Measurements from ENCODE around the gene AKAP9. TPM values are rescaled to one million over a fixed set of nuclear protein-coding genes. Genes with fewer than 3 reads are reported as not detected.

Gene AKAP9
- 39.3 and 248 TPM in 2 replicates for total RNA-seq (2011; cell fraction: chromatin; rRNA removed; ENCODE audit: low replicate concordance)
- 24.2 and 41.6 TPM in 2 replicates for total RNA-seq (2011; cell fraction: nucleolus; rRNA removed)
- total RNA-seq (2011; cell fraction: nucleoplasm; rRNA removed) = 70.0 and 117 TPM in 2 replicates
- total RNA-seq (2014; rRNA removed) = 37.6 and 47.1 TPM in 2 replicates
- 77.8 and 86.2 TPM in 2 replicates for total RNA-seq (2014; rRNA removed; fragmentation: Illumina TruSeq; extraction: Trizol)
- 73.8 and 80.9 TPM in 2 replicates for total RNA-seq (2015; rRNA removed; fragmentation: Illumina TruSeq; extraction: Trizol)
- 35.0 and 40.1 TPM in 2 replicates for total RNA-seq (2021)
- 33.9 and 46.3 TPM in 2 replicates for polyA plus RNA-seq (2011; rRNA removed)
- 5.1 and 10.2 TPM in 2 replicates for polyA plus RNA-seq (2011; cell fraction: cytosol; rRNA removed)
- polyA plus RNA-seq (2011; cell fraction: nucleus; rRNA removed) = 40.4 and 47.0 TPM in 2 replicates
- 22.3 and 29.2 TPM in 2 replicates for polyA plus RNA-seq (2012)
- polyA plus RNA-seq (2014; fragmentation: Illumina TruSeq; extraction: Trizol) = 31.6 and 36.1 TPM in 2 replicates
- polyA plus RNA-seq (2014; fragmentation: Nextera tagmentation; extraction: Ambion mirVana) = 10 to 100 TPM; 25.5 to 49.4 TPM
- 28.2 TPM in 2 replicates for polyA plus RNA-seq (2014; rRNA removed)
- polyA minus RNA-seq (2011; rRNA and poly(A)+ RNA removed) = 92.9 and 93.0 TPM in 2 replicates
- polyA minus RNA-seq (2011; cell fraction: cytosol; rRNA and poly(A)+ RNA removed) = 25.8 and 26.6 TPM in 2 replicates
- 71.4 and 126 TPM in 2 replicates for polyA minus RNA-seq (2011; cell fraction: nucleus; rRNA and poly(A)+ RNA removed)
- percentile 81 among the genes with signal in this experiment for Bru-seq, nascent RNA
- percentile 85 among the genes with signal in this experiment for BruChase-seq, experiment 1, labeled RNA remaining after a 2-hour chase
- BruChase-seq, experiment 2, labeled RNA remaining after a 6-hour chase = percentile 85 among the genes with signal in this experiment
- long read RNA-seq, experiment 1, transcript AKAP9-205 (7 exons, 1,356 nt) = major isoform, 5 of 83 reads
- long read RNA-seq, experiment 1, partial matches to known transcripts = 50 of 83 reads
- long read RNA-seq, experiment 1, other reads (novel, unspliced or antisense) = 27 of 83 reads
- long read RNA-seq, experiment 2, partial matches to known transcripts = 1 of 9 reads
- long read RNA-seq, experiment 2, other reads (novel, unspliced or antisense) = 8 of 9 reads
- long read RNA-seq, experiment 3, transcript AKAP9-205 (7 exons, 1,356 nt) = major isoform, 5 of 25 reads
- long read RNA-seq, experiment 3, partial matches to known transcripts = 16 of 25 reads
- long read RNA-seq, experiment 3, other reads (novel, unspliced or antisense) = 3 of 25 reads

- in situ Hi-C loops (cut with MboI) (no loop called here), intact Hi-C loops (cut with micrococcal nuclease) (loop anchor here (5.0 to 10.0 kb wide), 2 partner anchors 58 to 474 kb away; partner anchors contain the start of gene MTERF1)
- Histone ChIP-seq H3K27me3 (ENCODE audit: control insufficient read depth in 2 of 2, insufficient read depth in 2 of 2, low read length in 2 of 2) (no peaks in the 10 kb centered on the region), H3K4me2 (ENCODE audit: insufficient read depth, low read length) (peak within 1 kb of the TSS; percentile 86), H3K9me1 (ENCODE audit: control insufficient read depth, insufficient read depth, low read length) (no peaks in the 10 kb centered on the region), H3K36me3 (ENCODE audit: control insufficient read depth, insufficient read depth, low read length) (peaks cover 4% of the 10 kb centered on the region; the same call in 1 of the 3 replicates), H3K4me3 (peak within 1 kb of the TSS; percentile 87), H4K20me1 (replicated peaks; ENCODE audit: control insufficient read depth, insufficient read depth, low read length) (no peaks in the 10 kb centered on the region), H2AFZ (ENCODE audit: low read depth, low read length) (peak within 1 kb of the TSS; percentile 93), H3K9ac (ENCODE audit: insufficient read depth in 1 of 2, low read depth in 2 of 2, low read length in 2 of 2) (peak within 1 kb of the TSS; percentile 91 to 99), H3K4me1 (replicated peaks in 1 of 2; ENCODE audit: control insufficient read depth in 2 of 2, insufficient read depth in 2 of 2, low read length in 2 of 2) (peaks cover 2 to 5% of the 10 kb centered on the region in 2 experiments; a peak in 2 of 5 replicates), H3K79me2 (ENCODE audit: control insufficient read depth, insufficient read depth, low read length) (peaks cover 55% of the 10 kb centered on the region), H3K27ac (ENCODE audit: extremely low read depth, low read depth, low read length) (peak within 1 kb of the TSS; percentile 95), H3K9me3 (replicated peaks; ENCODE audit: control insufficient read depth, insufficient read depth, low read depth, low read length) (no peaks in the 10 kb centered on the region)
- 0% methylated on average over 43 of the region's 59 CpGs for WGBS (ENCODE audit: insufficient coverage, low coverage, missing lambda C conversion rate)
- FAIRE-seq = peak; percentile 46
- DNase-seq (ENCODE audit: extremely low read depth in 1 of 4, low spot score in 3 of 4) = peak; percentile 91 to 95 (median 91)
- ATAC-seq = peak; percentile 92
- ChIA-PET CTCF (ENCODE audit: low intra/inter-chr PET ratio) (interaction anchor here (0.9 kb wide), 1 partner anchor 60 kb away, joined by 3 read pairs; no protein-coding TSS in a partner anchor), POLR2A (interaction anchor here (0.6 to 5.4 kb wide), 11 partner anchors 9 to 305 kb away, joined by 3 to 37 read pairs (median 4); partner anchors contain the start of genes ANKIB1 and KRIT1)
- BruUV-seq (replicated peaks) = no TSS peak
- TF ChIP-seq NR2F6 (CRISPR knock-in tag; IDR thresholded peaks at IDR 0.05) = no peak
- peak; percentile 73 for TF ChIP-seq ZBTB2 (IDR thresholded peaks at IDR 0.05)
- TF ChIP-seq ZNF282 (CRISPR knock-in tag; IDR thresholded peaks at IDR 0.05) = no peak
- TF ChIP-seq RBBP5 (IDR thresholded peaks at IDR 0.05; ENCODE audit: borderline replicate concordance, insufficient read depth, low read length, poor library complexity, severe bottlenecking) = peak; percentile 73
- TF ChIP-seq ZNF324 (CRISPR knock-in tag; IDR thresholded peaks at IDR 0.05) = no peak
- no peak for TF ChIP-seq RUNX1 (IDR thresholded peaks at IDR 0.05; ENCODE audit: low read depth)
- peak; percentile 65 to 83 for TF ChIP-seq MNT (conservative IDR thresholded peaks at IDR 0.05)
- no peak for TF ChIP-seq HEY1 (CRISPR knock-in tag; IDR thresholded peaks at IDR 0.05; ENCODE audit: borderline replicate concordance)
- TF ChIP-seq ERF (CRISPR knock-in tag; IDR thresholded peaks at IDR 0.05) = no peak
- TF ChIP-seq ZNF57 (CRISPR knock-in tag; IDR thresholded peaks at IDR 0.05) = no peak
- TF ChIP-seq NEUROD1 (IDR thresholded peaks at IDR 0.05; ENCODE audit: borderline replicate concordance, low read depth, low read length, partially characterized antibody) = no peak
Observed at GRCh38 chr7:91940572-91941341, at the start of gene AKAP9. Gene AKAP9 (plus strand): TSS chr7:91940862. CDS start chr7:91941100, 238 bp downstream.
